OCI-LY3 (cell line): ENCODE measurements around the gene FCRL5.

Experiments
- H2AFZ ChIP-seq: fragments of 200-600, 300-600 bp; shearing (Covaris generic); 2 replicates; pipeline ENCODE4 v1.6.0; 2014; ENCODE audit warnings: antibody characterized with exemption, low read depth, low read length
- H3K27ac ChIP-seq: fragments of 200-600, 300-600 bp; sonication (generic); 2 replicates; pipeline ENCODE4 v1.5.1; 2014; ENCODE audit warnings: mild to moderate bottlenecking, low read length, moderate library complexity, mixed read lengths
- H3K27me3 ChIP-seq: fragments of 200-600, 300-600 bp; sonication (generic); 2 replicates; pipeline ENCODE4 v1.6.1; 2014; ENCODE audit warnings: low read depth, low read length, mixed read lengths
- H3K36me3 ChIP-seq: fragments of 200-600, 300-600 bp; sonication (generic); replicated peaks from 2 replicates; pipeline ENCODE3; 2014; ENCODE audit warnings: low read depth, low read length, mixed read lengths
- H3K4me1 ChIP-seq: fragments of 300-600, 200-600 bp; sonication (generic); 2 replicates; pipeline ENCODE4 v1.6.1; 2014; ENCODE audit warnings: low read length, mixed read lengths
- H3K4me2 ChIP-seq: fragments of 200-600, 300-600 bp; sonication (generic); 2 replicates; pipeline ENCODE4 v1.6.1; 2014; ENCODE audit warnings: low read length, mixed read lengths
- H3K4me3 ChIP-seq: fragments of 300-600, 200-600 bp; sonication (generic); 2 replicates; pipeline ENCODE4 v1.5.1; 2014; ENCODE audit warnings: antibody characterized with exemption, mild to moderate bottlenecking, low read length, moderate library complexity
- H3K79me2 ChIP-seq: fragments of 300-600, 200-600 bp; shearing (Covaris generic); 2 replicates; pipeline ENCODE4 v1.6.1; 2014; ENCODE audit warnings: mild to moderate bottlenecking, low read length, mixed read lengths
- H3K9ac ChIP-seq: fragments of 300-600, 200-600 bp; shearing (Covaris generic); 2 replicates; pipeline ENCODE4 v1.6.0; 2014; ENCODE audit warnings: mild to moderate bottlenecking, low read length, moderate library complexity
- H3K9me3 ChIP-seq: fragments of 200-600, 300-600 bp; shearing (Covaris generic); 2 replicates; pipeline ENCODE4 v1.6.1; 2014; ENCODE audit warnings: low read length, mixed read lengths; ENCODE audit not compliant: insufficient read depth
- H4K20me1 ChIP-seq: fragments of 200-600, 300-600 bp; sonication (generic); 2 replicates; pipeline ENCODE4 v1.6.1; 2016; ENCODE audit warnings: low read length, mixed read lengths; ENCODE audit not compliant: insufficient read depth
- CTCF ChIP-seq: fragments of 200-600, 300-600 bp; sonication (generic); IDR thresholded peaks from 2 replicates; pipeline ENCODE4 v1.5.1; 2014; ENCODE audit warnings: antibody characterized with exemption, low read length, low read depth
- EZH2phosphoT487 ChIP-seq: fragments of 200-600 bp; shearing (Covaris generic); IDR thresholded peaks from 2 replicates; pipeline ENCODE4 v1.6.1; 2018; ENCODE audit warnings: antibody characterized with exemption, mixed run types, low read depth

Gene FCRL5

GRCh38 chr1:157469300-157469699, 83.0 kb downstream of the FCRL5 start:
- Histone ChIP-seq H3K9ac (no peak overlapping the region), H3K9me3 (no peaks in the 10 kb centered on the region), H3K4me3 (no peak overlapping the region), H3K4me1 (no peaks in the 10 kb centered on the region), H3K79me2 (no peaks in the 10 kb centered on the region), H2AFZ (no peak overlapping the region), H4K20me1 (no peaks in the 10 kb centered on the region), H3K36me3 (no peaks in the 10 kb centered on the region), H3K4me2 (no peak overlapping the region), H3K27me3 (peaks cover 5% of the 10 kb centered on the region), H3K27ac (no peak overlapping the region)
- no peak for TF ChIP-seq CTCF
- no peak for TF ChIP-seq EZH2phosphoT487

- Histone ChIP-seq H3K9ac (no peak overlapping the region), H3K79me2 (no peaks in the 10 kb centered on the region), H3K27me3 (no peaks in the 10 kb centered on the region), H3K27ac (no peak overlapping the region), H3K36me3 (no peaks in the 10 kb centered on the region), H3K4me2 (no peak overlapping the region), H3K4me1 (no peaks in the 10 kb centered on the region), H2AFZ (no peak overlapping the region), H4K20me1 (no peaks in the 10 kb centered on the region), H3K4me3 (no peak overlapping the region), H3K9me3 (no peaks in the 10 kb centered on the region)
- TF ChIP-seq EZH2phosphoT487 (no peak), CTCF (no peak)
Measured at GRCh38 chr1:157466011-157466410, 86.3 kb downstream of the FCRL5 start.
